ENCODE data around the gene IQSEC1.

DNA sequence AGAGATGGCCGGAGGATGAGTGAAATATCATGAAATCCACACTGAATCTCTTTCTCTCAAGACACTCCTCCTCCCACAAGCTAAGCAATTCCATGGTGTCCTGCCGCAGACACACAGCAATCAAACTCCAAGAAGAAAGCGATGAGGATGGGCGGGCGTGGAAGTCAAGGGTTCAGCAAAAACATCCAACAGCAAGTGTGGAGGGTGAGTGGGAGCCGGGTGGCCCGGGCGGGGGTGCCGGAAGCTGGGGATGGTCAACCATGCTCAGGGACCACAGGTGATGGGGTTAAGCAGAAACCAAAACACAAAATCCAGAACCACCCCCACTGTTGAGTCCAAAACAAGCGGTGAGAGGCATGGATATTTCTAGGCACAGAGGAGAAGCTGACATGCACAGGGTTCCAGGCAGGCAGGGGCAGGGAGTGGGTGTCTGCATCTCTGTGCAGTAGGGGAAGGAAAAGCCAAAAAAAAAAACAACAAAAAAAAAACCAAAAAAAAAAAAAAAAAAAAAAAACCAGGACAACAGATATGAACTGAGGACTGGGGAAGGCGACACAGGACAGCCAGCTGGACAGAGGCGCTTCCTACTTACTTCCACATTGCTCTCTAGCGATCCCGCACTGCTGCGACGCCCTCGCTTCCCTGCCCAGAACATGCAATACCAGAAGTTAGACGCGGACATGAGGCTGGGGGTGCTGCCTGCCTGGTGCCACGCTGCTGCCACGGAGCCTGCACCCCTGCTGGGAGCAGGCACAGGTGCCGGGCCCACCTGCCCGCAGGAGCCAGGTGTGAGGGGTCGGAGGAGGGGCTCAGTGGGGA is 170.8 kb downstream of the IQSEC1 start:
- TF ChIP-seq, protein P1, sequence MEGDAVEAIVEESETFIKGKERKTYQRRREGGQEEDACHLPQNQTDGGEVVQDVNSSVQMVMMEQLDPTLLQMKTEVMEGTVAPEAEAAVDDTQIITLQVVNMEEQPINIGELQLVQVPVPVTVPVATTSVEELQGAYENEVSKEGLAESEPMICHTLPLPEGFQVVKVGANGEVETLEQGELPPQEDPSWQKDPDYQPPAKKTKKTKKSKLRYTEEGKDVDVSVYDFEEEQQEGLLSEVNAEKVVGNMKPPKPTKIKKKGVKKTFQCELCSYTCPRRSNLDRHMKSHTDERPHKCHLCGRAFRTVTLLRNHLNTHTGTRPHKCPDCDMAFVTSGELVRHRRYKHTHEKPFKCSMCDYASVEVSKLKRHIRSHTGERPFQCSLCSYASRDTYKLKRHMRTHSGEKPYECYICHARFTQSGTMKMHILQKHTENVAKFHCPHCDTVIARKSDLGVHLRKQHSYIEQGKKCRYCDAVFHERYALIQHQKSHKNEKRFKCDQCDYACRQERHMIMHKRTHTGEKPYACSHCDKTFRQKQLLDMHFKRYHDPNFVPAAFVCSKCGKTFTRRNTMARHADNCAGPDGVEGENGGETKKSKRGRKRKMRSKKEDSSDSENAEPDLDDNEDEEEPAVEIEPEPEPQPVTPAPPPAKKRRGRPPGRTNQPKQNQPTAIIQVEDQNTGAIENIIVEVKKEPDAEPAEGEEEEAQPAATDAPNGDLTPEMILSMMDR (IDR thresholded peaks at IDR 0.05; ENCODE audit: poor library complexity) = no peak
- TF ChIP-seq EZH2 (IDR thresholded peaks at IDR 0.05; ENCODE audit: borderline replicate concordance) = no peak
- TF ChIP-seq EZH2phosphoT487 (IDR thresholded peaks at IDR 0.05; ENCODE audit: low read depth, severe bottlenecking, unreplicated experiment) = no peak

Data from hepatocyte (in vitro differentiated cells).